Tibial artery (tissue), 4 donors: ENCODE measurements around the gene DNAJB1.

Experiments used
- DNase-seq, 2 donors: peaks; one replicate each; pipeline ENCODE4 v3.0.0-alpha.2; 2019
- H3K27ac ChIP-seq, 2 donors: fragments of 200-600 bp; sonication (generic) in 1 of 2; 1 replicate in 1 of 2; 2 replicates in 1 of 2; pipeline ENCODE4 v1.5.1; 2018 to 2019; ENCODE audit warnings: mild to moderate bottlenecking in 1 of 2
- H3K27me3 ChIP-seq, 2 donors: fragments of 200-600 bp; sonication (generic) in 1 of 2; one replicate each; pipeline versions ENCODE4 v1.5.1 to v1.6.0; 2016 to 2019
- H3K36me3 ChIP-seq, 3 donors: fragments of 200-600 bp; sonication (generic) in 2 of 3; one replicate each; pipeline ENCODE4 v1.5.1; 2016 to 2019; ENCODE audit warnings: mild to moderate bottlenecking in 2 of 3
- H3K4me1 ChIP-seq, 4 donors: fragments of 200-600 bp; sonication (generic) in 2 of 4; 1 replicate in 3 of 4; 2 replicates in 1 of 4; pipeline ENCODE4 v1.5.1; 2016 to 2019
- H3K4me3 ChIP-seq, 2 donors: fragments of 200-600 bp; sonication (generic) in 1 of 2; 1 replicate in 1 of 2; 2 replicates in 1 of 2; pipeline ENCODE4 v1.5.1; 2018 to 2019; ENCODE audit warnings: mild to moderate bottlenecking in 2 of 2
- H3K9me3 ChIP-seq, 3 donors: fragments of 200-600 bp; sonication (generic) in 1 of 3; one replicate each; pipeline ENCODE4 v1.5.1; 2016 to 2019
- CTCF ChIP-seq, 2 experiments: fragments of 200-600 bp in 1 of 2; fragments of 450-650 bp in 1 of 2; IDR thresholded peaks; one replicate each; pipeline ENCODE4 v1.5.1; 2017 to 2019; ENCODE audit warnings: antibody characterized with exemption in 2 of 2, mild to moderate bottlenecking in 1 of 2, moderate library complexity in 1 of 2
- intact Hi-C: fragments of 100-400 bp; cut with DNase I; formaldehyde crosslinking; loops from one replicate; pipeline ENCODE4 v1.15.0; 2023; ENCODE audit warnings: low total_unique reads

The DNAJB1 gene

GRCh38 chr19:14563989-14564651 is 45.9 kb upstream of the DNAJB1 start:
- Histone ChIP-seq H3K36me3 (peaks cover 0 to 47% (median 25%) of the 10 kb centered on the region in 3 donors), H3K9me3 (no peaks in the 10 kb centered on the region), H3K27ac (no peak overlapping the region), H3K4me1 (peaks cover 0 to 47% (median 31%) of the 10 kb centered on the region in 4 donors), H3K27me3 (no peaks in the 10 kb centered on the region), H3K4me3 (no peak overlapping the region)
- no peak for TF ChIP-seq CTCF (IDR thresholded peaks at IDR 0.05)
- intact Hi-C loops = no loop called here
- DNase-seq = no peak

GRCh38 chr19:14563590-14563926 is 45.4 kb upstream of the DNAJB1 start:
- intact Hi-C loops = no loop called here
- Histone ChIP-seq H3K27ac (peak overlapping the region in 1 of 2 donors; percentile 82), H3K9me3 (no peaks in the 10 kb centered on the region), H3K4me1 (peaks cover 0 to 42% (median 29%) of the 10 kb centered on the region in 4 donors), H3K4me3 (no peak overlapping the region), H3K36me3 (peaks cover 0 to 41% (median 25%) of the 10 kb centered on the region in 3 donors), H3K27me3 (no peaks in the 10 kb centered on the region)
- DNase-seq = no peak
- no peak for TF ChIP-seq CTCF (IDR thresholded peaks at IDR 0.05)

GRCh38 chr19:14562660-14563589 is 44.7 kb upstream of the DNAJB1 start:
- Histone ChIP-seq H3K36me3 (peaks cover 0 to 35% (median 25%) of the 10 kb centered on the region in 3 donors), H3K9me3 (no peaks in the 10 kb centered on the region), H3K4me3 (peak overlapping the region; percentile 29 to 39), H3K4me1 (peaks cover 0 to 42% (median 29%) of the 10 kb centered on the region in 4 donors), H3K27ac (peak overlapping the region; percentile 82 to 88), H3K27me3 (no peaks in the 10 kb centered on the region)
- no peak for TF ChIP-seq CTCF (IDR thresholded peaks at IDR 0.05)
- intact Hi-C loops = no loop called here
- DNase-seq = no peak

- no peaks in the 10 kb centered on the region for H3K9me3 ChIP-seq
- peak overlapping the region; percentile 82 to 88 for H3K27ac ChIP-seq
- peaks cover 0 to 45% (median 30%) of the 10 kb centered on the region in 4 donors for H3K4me1 ChIP-seq
- H3K27me3 ChIP-seq = no peaks in the 10 kb centered on the region
- intact Hi-C loops = no loop called here
- peak; percentile 41 to 86 for DNase-seq
- TF ChIP-seq CTCF (IDR thresholded peaks at IDR 0.05) = no peak
- H3K4me3 ChIP-seq = peak overlapping the region; percentile 29 to 39
- peaks cover 0 to 25% (median 25%) of the 10 kb centered on the region in 3 donors for H3K36me3 ChIP-seq
Observed at GRCh38 chr19:14561847-14562351, 43.7 kb upstream of the DNAJB1 start.

GRCh38 chr19:14561249-14561648 is 43.1 kb upstream of the DNAJB1 start:
- Histone ChIP-seq H3K4me3 (no peak overlapping the region), H3K27me3 (no peaks in the 10 kb centered on the region), H3K9me3 (no peaks in the 10 kb centered on the region), H3K4me1 (peaks cover 0 to 51% (median 33%) of the 10 kb centered on the region in 4 donors), H3K27ac (peak overlapping the region; percentile 82 to 88), H3K36me3 (peaks cover 0 to 20% (median 18%) of the 10 kb centered on the region in 3 donors)
- TF ChIP-seq CTCF (IDR thresholded peaks at IDR 0.05) = no peak
- no peak for DNase-seq
- intact Hi-C loops = no loop called here
